ENCODE results near the gene UBE2G2. TPM values are rescaled to one million over a fixed set of nuclear protein-coding genes. Genes with fewer than 3 reads are reported as not detected.

The UBE2G2 gene
- total RNA-seq, 2 experiments from 2014 or later, result 89.9 to 96.8 TPM

DNA sequence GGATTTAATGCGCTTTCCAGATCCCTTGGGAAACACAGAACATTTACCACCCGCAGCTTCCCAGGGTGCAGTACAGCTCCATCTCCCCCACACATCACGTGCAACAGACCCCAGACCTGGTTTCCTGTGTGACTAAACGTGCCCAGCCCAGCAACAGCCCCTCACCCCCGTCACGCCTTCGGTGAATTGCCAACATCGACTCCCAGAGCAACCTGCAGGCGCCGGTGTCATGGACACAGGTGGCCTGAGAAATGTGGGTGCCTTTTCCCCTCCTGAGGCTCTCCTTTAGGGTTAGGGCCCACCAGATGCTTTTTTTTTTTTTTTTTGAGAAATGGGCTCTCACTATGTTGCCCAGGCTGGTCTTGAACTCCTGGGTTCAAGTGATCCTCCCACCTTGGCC, 40.5 kb upstream of the UBE2G2 start:
- ATAC-seq (ENCODE audit: poor library complexity) (no peak), DNase-seq (no peak)
- no peak overlapping the region for H3K4me3 Mint-ChIP-seq
- H3K9me3 ChIP-seq (ENCODE audit: control insufficient read depth in 1 of 2, insufficient read depth in 1 of 2, low read length in 2 of 2), result no peaks in the 10 kb centered on the region
- H3K4me3 ChIP-seq (ENCODE audit: low read length), result no peak overlapping the region
- ChIA-PET POLR2A (no interaction called here), CTCF (no interaction called here)
- no peaks in the 10 kb centered on the region for H3K27me3 Mint-ChIP-seq
- no peaks in the 10 kb centered on the region for H3K9me3 Mint-ChIP-seq
- no peaks in the 10 kb centered on the region for H3K27me3 ChIP-seq (ENCODE audit: control insufficient read depth in 1 of 2, insufficient read depth in 2 of 2, low read length in 2 of 2)
- H3K4me1 ChIP-seq (ENCODE audit: insufficient read depth, low read length), result peaks cover 22% of the 10 kb centered on the region
- no peak overlapping the region for H3K27ac Mint-ChIP-seq
- H3K36me3 Mint-ChIP-seq (ENCODE audit: low read depth), result peaks cover 4% of the 10 kb centered on the region
- no peaks in the 10 kb centered on the region for H3K36me3 ChIP-seq (ENCODE audit: insufficient read depth, low read length)
- H3K4me1 Mint-ChIP-seq (ENCODE audit: low read depth), result peaks cover 12% of the 10 kb centered on the region
- intact Hi-C loops (cut with DNase I, micrococcal nuclease), result no loop called here
- TF ChIP-seq, protein P1, sequence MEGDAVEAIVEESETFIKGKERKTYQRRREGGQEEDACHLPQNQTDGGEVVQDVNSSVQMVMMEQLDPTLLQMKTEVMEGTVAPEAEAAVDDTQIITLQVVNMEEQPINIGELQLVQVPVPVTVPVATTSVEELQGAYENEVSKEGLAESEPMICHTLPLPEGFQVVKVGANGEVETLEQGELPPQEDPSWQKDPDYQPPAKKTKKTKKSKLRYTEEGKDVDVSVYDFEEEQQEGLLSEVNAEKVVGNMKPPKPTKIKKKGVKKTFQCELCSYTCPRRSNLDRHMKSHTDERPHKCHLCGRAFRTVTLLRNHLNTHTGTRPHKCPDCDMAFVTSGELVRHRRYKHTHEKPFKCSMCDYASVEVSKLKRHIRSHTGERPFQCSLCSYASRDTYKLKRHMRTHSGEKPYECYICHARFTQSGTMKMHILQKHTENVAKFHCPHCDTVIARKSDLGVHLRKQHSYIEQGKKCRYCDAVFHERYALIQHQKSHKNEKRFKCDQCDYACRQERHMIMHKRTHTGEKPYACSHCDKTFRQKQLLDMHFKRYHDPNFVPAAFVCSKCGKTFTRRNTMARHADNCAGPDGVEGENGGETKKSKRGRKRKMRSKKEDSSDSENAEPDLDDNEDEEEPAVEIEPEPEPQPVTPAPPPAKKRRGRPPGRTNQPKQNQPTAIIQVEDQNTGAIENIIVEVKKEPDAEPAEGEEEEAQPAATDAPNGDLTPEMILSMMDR (IDR thresholded peaks at IDR 0.05), result no peak
- no peak overlapping the region for H3K27ac ChIP-seq (ENCODE audit: low read depth in 1 of 2, low read length in 2 of 2)

DNA sequence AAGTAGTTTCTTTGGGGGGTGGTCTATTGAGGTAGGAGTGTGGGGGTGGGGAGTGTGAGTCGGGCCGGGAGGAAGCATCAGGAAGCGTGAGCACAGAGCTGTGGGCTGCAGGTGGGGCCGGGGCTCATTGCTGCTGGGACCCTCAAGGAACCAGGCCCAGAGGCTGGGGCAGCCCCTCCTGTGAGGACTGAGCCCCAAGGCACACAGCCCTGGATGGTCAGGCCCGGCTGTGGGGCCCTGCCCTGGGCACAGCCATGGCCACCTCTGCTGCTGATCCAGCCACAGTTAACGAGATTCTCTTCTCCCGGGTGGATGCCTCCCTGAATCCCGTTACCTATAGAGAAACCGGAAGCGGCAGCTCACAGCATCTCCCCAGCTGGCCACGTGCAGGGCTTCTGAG, 39.2 kb upstream of the UBE2G2 start:
- Mint-ChIP-seq H3K9me3 (no peaks in the 10 kb centered on the region), H3K27me3 (no peaks in the 10 kb centered on the region), H3K27ac (no peak overlapping the region), H3K36me3 (ENCODE audit: low read depth) (no peaks in the 10 kb centered on the region), H3K4me1 (ENCODE audit: low read depth) (peaks cover 4% of the 10 kb centered on the region), H3K4me3 (no peak overlapping the region)
- Histone ChIP-seq H3K4me3 (ENCODE audit: low read length) (no peak overlapping the region), H3K27ac (ENCODE audit: low read depth in 1 of 2, low read length in 2 of 2) (no peak overlapping the region), H3K4me1 (ENCODE audit: insufficient read depth, low read length) (peaks cover 8% of the 10 kb centered on the region), H3K27me3 (ENCODE audit: control insufficient read depth in 1 of 2, insufficient read depth in 2 of 2, low read length in 2 of 2) (no peaks in the 10 kb centered on the region), H3K36me3 (ENCODE audit: insufficient read depth, low read length) (no peaks in the 10 kb centered on the region), H3K9me3 (ENCODE audit: control insufficient read depth in 1 of 2, insufficient read depth in 1 of 2, low read length in 2 of 2) (no peaks in the 10 kb centered on the region)
- ChIA-PET POLR2A (no interaction called here), CTCF (no interaction called here)
- ATAC-seq (ENCODE audit: poor library complexity) (no peak), DNase-seq (no peak)
- intact Hi-C loops (cut with DNase I, micrococcal nuclease), result loop anchor here in 1 of 2 experiments (2.0 kb wide), 1 partner anchor 18 kb away; no protein-coding TSS in a partner anchor
- TF ChIP-seq, protein P1 (IDR thresholded peaks at IDR 0.05), result no peak

- H3K36me3 ChIP-seq (ENCODE audit: insufficient read depth, low read length), result no peaks in the 10 kb centered on the region
- intact Hi-C loops (cut with DNase I, micrococcal nuclease), result no loop called here
- H3K9me3 Mint-ChIP-seq, result no peaks in the 10 kb centered on the region
- H3K27me3 Mint-ChIP-seq, result no peaks in the 10 kb centered on the region
- H3K27me3 ChIP-seq (ENCODE audit: control insufficient read depth in 1 of 2, insufficient read depth in 2 of 2, low read length in 2 of 2), result no peaks in the 10 kb centered on the region
- no peak for ATAC-seq (ENCODE audit: poor library complexity)
- no peak overlapping the region for H3K4me3 Mint-ChIP-seq
- no peaks in the 10 kb centered on the region for H3K36me3 Mint-ChIP-seq (ENCODE audit: low read depth)
- H3K27ac ChIP-seq (ENCODE audit: low read depth in 1 of 2, low read length in 2 of 2), result no peak overlapping the region
- no peaks in the 10 kb centered on the region for H3K4me1 ChIP-seq (ENCODE audit: insufficient read depth, low read length)
- TF ChIP-seq, protein P1 (IDR thresholded peaks at IDR 0.05), result no peak
- ChIA-PET POLR2A (no interaction called here), CTCF (no interaction called here)
- no peaks in the 10 kb centered on the region for H3K4me1 Mint-ChIP-seq (ENCODE audit: low read depth)
- no peak overlapping the region for H3K27ac Mint-ChIP-seq
- H3K9me3 ChIP-seq (ENCODE audit: control insufficient read depth in 1 of 2, insufficient read depth in 1 of 2, low read length in 2 of 2), result no peaks in the 10 kb centered on the region
- no peak overlapping the region for H3K4me3 ChIP-seq (ENCODE audit: low read length)
- DNase-seq, result no peak
Observed at GRCh38 chr21:44838951-44839350, 37.3 kb upstream of the UBE2G2 start.
